Mammary epithelial cell (primary cell): ENCODE results near the gene PRR23A.
"Not testable (repeated sequence)": the region's sequence is repeated elsewhere in the genome, so short reads cannot be mapped to it uniquely, and the experiment has no call there.

Source experiments
- EZH2 ChIP-seq: IDR thresholded peaks from 2 replicates; pipeline ENCODE4 v1.6.1; 2012; ENCODE audit warnings: low read length, inconsistent platforms, borderline replicate concordance
- TF ChIP-seq, protein P1 (sequence below), 2 donors: IDR thresholded peaks in 1 of 2; conservative IDR thresholded peaks in 1 of 2; 2 replicates each; pipeline ENCODE4 v1.5.1; 2011 to 2012; ENCODE audit warnings: inconsistent platforms in 2 of 2, low read length in 2 of 2, mild to moderate bottlenecking in 2 of 2, control low read depth in 1 of 2, low read depth in 1 of 2; ENCODE audit not compliant: insufficient read depth in 1 of 2; ENCODE audit errors: extremely low read depth in 1 of 2

GRCh38 chr3:139030576-139030975 is 24.5 kb upstream of the PRR23A start:
- TF ChIP-seq, protein P1, sequence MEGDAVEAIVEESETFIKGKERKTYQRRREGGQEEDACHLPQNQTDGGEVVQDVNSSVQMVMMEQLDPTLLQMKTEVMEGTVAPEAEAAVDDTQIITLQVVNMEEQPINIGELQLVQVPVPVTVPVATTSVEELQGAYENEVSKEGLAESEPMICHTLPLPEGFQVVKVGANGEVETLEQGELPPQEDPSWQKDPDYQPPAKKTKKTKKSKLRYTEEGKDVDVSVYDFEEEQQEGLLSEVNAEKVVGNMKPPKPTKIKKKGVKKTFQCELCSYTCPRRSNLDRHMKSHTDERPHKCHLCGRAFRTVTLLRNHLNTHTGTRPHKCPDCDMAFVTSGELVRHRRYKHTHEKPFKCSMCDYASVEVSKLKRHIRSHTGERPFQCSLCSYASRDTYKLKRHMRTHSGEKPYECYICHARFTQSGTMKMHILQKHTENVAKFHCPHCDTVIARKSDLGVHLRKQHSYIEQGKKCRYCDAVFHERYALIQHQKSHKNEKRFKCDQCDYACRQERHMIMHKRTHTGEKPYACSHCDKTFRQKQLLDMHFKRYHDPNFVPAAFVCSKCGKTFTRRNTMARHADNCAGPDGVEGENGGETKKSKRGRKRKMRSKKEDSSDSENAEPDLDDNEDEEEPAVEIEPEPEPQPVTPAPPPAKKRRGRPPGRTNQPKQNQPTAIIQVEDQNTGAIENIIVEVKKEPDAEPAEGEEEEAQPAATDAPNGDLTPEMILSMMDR (conservative IDR thresholded peaks at IDR 0.05 in 1 of 2, IDR thresholded peaks at IDR 0.05 in 1 of 2; ENCODE audit: extremely low read depth in 1 of 2, insufficient read depth in 1 of 2, low read depth in 1 of 2, low read length in 2 of 2), result not testable (repeated sequence)
- TF ChIP-seq EZH2, result not testable (repeated sequence)
